DOHH2 (cell line): ENCODE data around the gene UNC5B.

Experiments used
- H3F3A ChIP-seq: fragments of 200-600 bp; sonication (generic), shearing (Covaris generic); 2 replicates; pipeline ENCODE4 v1.6.0; 2016; ENCODE audit warnings: antibody characterized with exemption, mild to moderate bottlenecking; ENCODE audit not compliant: control insufficient read depth, insufficient read depth
- H3K27ac ChIP-seq: fragments of 200-600 bp; sonication (generic); 2 replicates; pipeline ENCODE4 v1.5.1; 2014; ENCODE audit warnings: low read depth, mild to moderate bottlenecking, low read length, moderate library complexity
- H3K27me3 ChIP-seq: fragments of 200-600 bp; sonication (generic); 2 replicates; pipeline ENCODE4 v1.6.1; 2014; ENCODE audit warnings: mild to moderate bottlenecking, low read length, mixed read lengths; ENCODE audit not compliant: control insufficient read depth
- H3K36me3 ChIP-seq: fragments of 200-600 bp; sonication (generic); 2 replicates; pipeline ENCODE4 v1.6.1; 2014; ENCODE audit warnings: mild to moderate bottlenecking, low read length, moderate library complexity, mixed read lengths; ENCODE audit not compliant: control insufficient read depth
- H3K4me1 ChIP-seq: fragments of 200-600 bp; sonication (generic); 2 replicates; pipeline ENCODE4 v1.6.1; 2014; ENCODE audit warnings: mild to moderate bottlenecking, low read length, mixed read lengths; ENCODE audit not compliant: control insufficient read depth
- H3K4me2 ChIP-seq: fragments of 200-600 bp; sonication (generic); 2 replicates; pipeline ENCODE4 v1.6.0; 2014; ENCODE audit warnings: mild to moderate bottlenecking, low read length, moderate library complexity
- H3K4me3 ChIP-seq: fragments of 200-600 bp; sonication (generic); 2 replicates; pipeline ENCODE4 v1.5.1; 2014; ENCODE audit warnings: mild to moderate bottlenecking, low read length, mixed read lengths
- H3K79me2 ChIP-seq: fragments of 200-600 bp; sonication (generic); 2 replicates; pipeline ENCODE4 v1.6.1; 2014; ENCODE audit warnings: mild to moderate bottlenecking, low read length, mixed read lengths; ENCODE audit not compliant: control insufficient read depth
- H3K9me2 ChIP-seq: fragments of 200-600 bp; sonication (generic); replicated peaks from 2 replicates; pipeline ENCODE4 v1.6.1; 2014; ENCODE audit warnings: mild to moderate bottlenecking, low read length, mixed read lengths; ENCODE audit not compliant: control insufficient read depth
- H3K9me3 ChIP-seq: fragments of 200-600 bp; sonication (generic); 2 replicates; pipeline ENCODE4 v1.6.1; 2014; ENCODE audit warnings: antibody characterized with exemption, low read length, mixed read lengths; ENCODE audit not compliant: control insufficient read depth, insufficient read depth
- H4K20me1 ChIP-seq: fragments of 200-600 bp; sonication (generic); 2 replicates; pipeline ENCODE4 v1.6.0; 2014; ENCODE audit warnings: low read depth, mild to moderate bottlenecking, antibody characterized with exemption, low read length, moderate library complexity; ENCODE audit not compliant: control insufficient read depth, insufficient read depth
- EZH2phosphoT487 ChIP-seq: fragments of 200-600 bp; sonication (generic); IDR thresholded peaks from 2 replicates; pipeline ENCODE4 v1.6.1; 2017; ENCODE audit warnings: borderline replicate concordance, mild to moderate bottlenecking, antibody characterized with exemption, low read length, moderate library complexity, mixed read lengths
- TF ChIP-seq, protein P1 (sequence below): fragments of 200-600 bp; sonication (generic); IDR thresholded peaks from one replicate; pipeline ENCODE4 v1.5.1; 2014; ENCODE audit warnings: antibody characterized with exemption, mild to moderate bottlenecking, low read depth, low read length; ENCODE audit not compliant: poor library complexity, severe bottlenecking

Gene UNC5B

DNA sequence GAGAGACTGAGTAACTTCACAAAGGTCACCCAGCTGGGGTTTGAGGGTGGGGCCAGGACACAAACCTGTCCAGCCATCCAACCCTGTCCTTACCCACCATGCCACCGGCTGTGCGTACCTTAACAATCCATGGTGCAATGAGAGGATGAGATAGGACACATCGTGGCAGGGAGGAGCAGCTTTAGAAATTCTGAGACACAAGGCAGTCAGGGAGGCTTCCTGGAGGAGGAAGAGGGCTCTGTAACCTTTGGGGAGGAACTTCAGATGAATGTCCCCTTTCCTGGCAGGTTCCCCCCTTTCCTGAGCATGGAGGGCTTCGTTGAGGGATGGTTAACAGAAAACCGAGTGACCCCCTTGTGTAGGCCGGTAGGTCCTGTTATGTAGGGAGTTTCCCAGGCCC is 71.0 kb downstream of the UNC5B start:
- Histone ChIP-seq H3F3A (no peaks in the 10 kb centered on the region), H3K4me1 (no peaks in the 10 kb centered on the region), H3K4me2 (no peak overlapping the region), H3K9me2 (no peaks in the 10 kb centered on the region), H3K36me3 (no peaks in the 10 kb centered on the region), H3K79me2 (no peaks in the 10 kb centered on the region), H4K20me1 (no peaks in the 10 kb centered on the region), H3K27me3 (no peaks in the 10 kb centered on the region), H3K9me3 (no peaks in the 10 kb centered on the region), H3K27ac (no peak overlapping the region), H3K4me3 (no peak overlapping the region)
- no peak for TF ChIP-seq EZH2phosphoT487
- TF ChIP-seq, protein P1, sequence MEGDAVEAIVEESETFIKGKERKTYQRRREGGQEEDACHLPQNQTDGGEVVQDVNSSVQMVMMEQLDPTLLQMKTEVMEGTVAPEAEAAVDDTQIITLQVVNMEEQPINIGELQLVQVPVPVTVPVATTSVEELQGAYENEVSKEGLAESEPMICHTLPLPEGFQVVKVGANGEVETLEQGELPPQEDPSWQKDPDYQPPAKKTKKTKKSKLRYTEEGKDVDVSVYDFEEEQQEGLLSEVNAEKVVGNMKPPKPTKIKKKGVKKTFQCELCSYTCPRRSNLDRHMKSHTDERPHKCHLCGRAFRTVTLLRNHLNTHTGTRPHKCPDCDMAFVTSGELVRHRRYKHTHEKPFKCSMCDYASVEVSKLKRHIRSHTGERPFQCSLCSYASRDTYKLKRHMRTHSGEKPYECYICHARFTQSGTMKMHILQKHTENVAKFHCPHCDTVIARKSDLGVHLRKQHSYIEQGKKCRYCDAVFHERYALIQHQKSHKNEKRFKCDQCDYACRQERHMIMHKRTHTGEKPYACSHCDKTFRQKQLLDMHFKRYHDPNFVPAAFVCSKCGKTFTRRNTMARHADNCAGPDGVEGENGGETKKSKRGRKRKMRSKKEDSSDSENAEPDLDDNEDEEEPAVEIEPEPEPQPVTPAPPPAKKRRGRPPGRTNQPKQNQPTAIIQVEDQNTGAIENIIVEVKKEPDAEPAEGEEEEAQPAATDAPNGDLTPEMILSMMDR = no peak

DNA sequence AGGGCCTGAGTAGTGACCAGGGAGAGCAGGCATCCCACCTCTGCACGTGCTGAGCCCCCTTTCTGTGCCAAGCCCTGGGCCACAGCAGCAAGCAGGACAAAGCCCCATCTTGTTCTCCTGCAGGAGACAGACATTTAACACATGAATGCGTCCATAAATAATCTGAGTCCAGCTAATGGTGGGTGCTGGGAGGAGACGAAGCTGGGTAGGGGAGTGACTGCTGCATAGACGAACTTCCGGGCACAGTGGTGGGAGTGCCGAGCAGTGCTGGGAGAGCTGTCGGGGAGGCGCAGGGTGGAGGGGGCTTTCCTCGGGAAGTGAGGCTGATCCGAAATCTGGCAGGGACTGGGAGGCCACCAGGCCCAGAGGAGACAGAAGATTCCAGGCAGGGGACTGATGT is 71.5 kb downstream of the UNC5B start:
- no peak for TF ChIP-seq EZH2phosphoT487
- TF ChIP-seq, protein P1 = no peak
- no peaks in the 10 kb centered on the region for H3K27me3 ChIP-seq
- no peaks in the 10 kb centered on the region for H4K20me1 ChIP-seq
- H3K36me3 ChIP-seq = no peaks in the 10 kb centered on the region
- H3K79me2 ChIP-seq = no peaks in the 10 kb centered on the region
- H3K4me1 ChIP-seq = no peaks in the 10 kb centered on the region
- H3K27ac ChIP-seq = no peak overlapping the region
- no peaks in the 10 kb centered on the region for H3K9me3 ChIP-seq
- H3K4me3 ChIP-seq = no peak overlapping the region
- no peaks in the 10 kb centered on the region for H3F3A ChIP-seq
- no peak overlapping the region for H3K4me2 ChIP-seq
- no peaks in the 10 kb centered on the region for H3K9me2 ChIP-seq

DNA sequence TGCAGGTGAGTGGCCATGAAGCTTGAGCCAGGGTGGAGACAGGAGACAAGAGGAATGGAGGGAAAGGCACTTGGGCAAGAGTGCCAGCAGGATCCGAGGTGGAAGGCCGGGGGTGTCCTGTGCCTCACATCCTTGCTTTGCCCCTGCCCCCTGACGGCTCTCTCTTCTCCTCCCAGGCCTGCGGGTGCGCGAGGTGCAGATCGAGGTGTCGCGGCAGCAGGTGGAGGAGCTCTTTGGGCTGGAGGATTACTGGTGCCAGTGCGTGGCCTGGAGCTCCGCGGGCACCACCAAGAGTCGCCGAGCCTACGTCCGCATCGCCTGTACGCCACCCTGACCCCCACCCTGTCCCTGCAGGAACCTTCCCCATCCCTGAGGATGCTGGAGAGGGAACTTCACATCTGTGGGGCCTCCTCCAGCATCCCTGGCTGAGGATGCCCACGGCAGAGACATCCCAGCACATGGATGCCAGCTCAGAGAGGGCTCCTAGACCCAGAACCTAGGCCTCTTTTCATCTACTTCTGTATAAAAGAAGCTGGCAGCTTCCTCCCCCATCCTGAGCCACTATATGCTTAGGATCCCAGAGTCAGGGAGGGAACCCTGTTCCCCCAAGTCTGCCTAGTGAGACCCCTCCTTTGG is 72.3 kb downstream of the UNC5B start:
- Histone ChIP-seq H3K4me1 (no peaks in the 10 kb centered on the region), H3K27me3 (no peaks in the 10 kb centered on the region), H4K20me1 (no peaks in the 10 kb centered on the region), H3K9me3 (no peaks in the 10 kb centered on the region), H3F3A (no peaks in the 10 kb centered on the region), H3K36me3 (no peaks in the 10 kb centered on the region), H3K27ac (no peak overlapping the region), H3K4me2 (no peak overlapping the region), H3K4me3 (no peak overlapping the region), H3K9me2 (no peaks in the 10 kb centered on the region), H3K79me2 (no peaks in the 10 kb centered on the region)
- no peak for TF ChIP-seq EZH2phosphoT487
- TF ChIP-seq, protein P1 = no peak
